Measurements from ENCODE around the gene FAM3A.

GRCh38 chrX:154463611-154464220 lies 52.3 kb downstream of the FAM3A start:
- TF ChIP-seq CTCF (IDR thresholded peaks at IDR 0.05 in 2 of 3, conservative IDR thresholded peaks at IDR 0.05 in 1 of 3; ENCODE audit: control insufficient read depth in 2 of 3, extremely low read depth in 1 of 3, insufficient read depth in 1 of 3, low read depth in 3 of 3, low read length in 3 of 3) = no peak
- no peak for TF ChIP-seq POLR2A (IDR thresholded peaks at IDR 0.05; ENCODE audit: low read depth, low read length)
- no peak for TF ChIP-seq REST (IDR thresholded peaks at IDR 0.05; ENCODE audit: low read depth, low read length)
- TF ChIP-seq EZH2 (IDR thresholded peaks at IDR 0.05; ENCODE audit: borderline replicate concordance, control insufficient read depth, low read depth, low read length) = no peak
- TF ChIP-seq SIN3A (IDR thresholded peaks at IDR 0.05; ENCODE audit: low read depth, low read length) = no peak
- no peak for TF ChIP-seq EP300 (IDR thresholded peaks at IDR 0.05; ENCODE audit: borderline replicate concordance in 1 of 2, control insufficient read depth in 1 of 2, low read depth in 2 of 2, low read length in 2 of 2)
- TF ChIP-seq SMAD1 (IDR thresholded peaks at IDR 0.05; ENCODE audit: low read depth, partially characterized antibody) = no peak
- no peak for TF ChIP-seq NR2C2 (IDR thresholded peaks at IDR 0.05; ENCODE audit: borderline replicate concordance, control insufficient read depth, insufficient read length, low read depth)
- TF ChIP-seq SREBF2 (IDR thresholded peaks at IDR 0.05; ENCODE audit: low read length) = no peak
- TF ChIP-seq NFYB (IDR thresholded peaks at IDR 0.05; ENCODE audit: insufficient read depth, low read depth, low read length) = no peak
- TF ChIP-seq PAX5 (IDR thresholded peaks at IDR 0.05; ENCODE audit: borderline replicate concordance, low read depth, low read length) = no peak
- TF ChIP-seq USF2 (IDR thresholded peaks at IDR 0.05; ENCODE audit: borderline replicate concordance, low read depth, low read length) = no peak
- no peak for TF ChIP-seq SMC3 (IDR thresholded peaks at IDR 0.05; ENCODE audit: borderline replicate concordance, low read length)
- no peak for TF ChIP-seq SPI1 (IDR thresholded peaks at IDR 0.05; ENCODE audit: borderline replicate concordance, insufficient read depth, low read depth, low read length)
